ENCODE measurements around the gene TMC5. TPM values are rescaled to one million over a fixed set of nuclear protein-coding genes. Genes with fewer than 3 reads are reported as not detected.

The TMC5 gene
- total and polyA plus RNA-seq, 2 of the 13 experiments (the other 11 are each of a cell fraction or from before 2014, with no cell fraction given): 0.09 to 0.41 TPM

DNA sequence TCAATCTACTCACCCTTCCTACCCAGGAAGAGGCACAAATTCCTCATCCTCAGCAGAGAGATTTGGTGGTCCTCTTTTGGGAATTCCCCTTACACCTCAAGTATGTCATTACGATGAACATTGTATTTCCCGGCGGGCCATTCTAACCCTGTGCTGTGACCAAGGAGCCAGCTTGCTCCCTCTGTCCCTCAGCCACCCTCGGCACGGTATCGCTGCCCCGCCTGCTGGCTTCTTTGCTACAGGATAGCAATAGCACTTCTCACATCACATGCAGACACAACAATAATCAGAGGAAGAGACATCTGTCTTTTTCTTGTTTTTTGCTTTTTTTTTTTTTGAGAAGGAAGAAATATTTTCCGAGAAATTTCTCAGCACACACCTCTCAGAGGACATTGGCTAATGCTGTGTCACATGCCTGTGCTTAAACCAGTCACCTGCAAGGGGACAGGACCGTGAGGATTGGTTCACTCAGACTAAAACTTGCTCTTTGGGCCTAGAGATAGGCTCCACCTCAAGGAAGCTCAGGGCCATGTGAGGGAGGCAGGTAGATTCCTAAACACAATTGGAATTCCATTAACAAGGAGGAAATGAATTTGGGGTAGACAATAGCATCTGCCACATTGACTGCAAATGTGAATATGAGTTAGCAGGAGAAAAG is 41.2 kb downstream of the TMC5 start (continued):
- TF ChIP-seq, protein P1, sequence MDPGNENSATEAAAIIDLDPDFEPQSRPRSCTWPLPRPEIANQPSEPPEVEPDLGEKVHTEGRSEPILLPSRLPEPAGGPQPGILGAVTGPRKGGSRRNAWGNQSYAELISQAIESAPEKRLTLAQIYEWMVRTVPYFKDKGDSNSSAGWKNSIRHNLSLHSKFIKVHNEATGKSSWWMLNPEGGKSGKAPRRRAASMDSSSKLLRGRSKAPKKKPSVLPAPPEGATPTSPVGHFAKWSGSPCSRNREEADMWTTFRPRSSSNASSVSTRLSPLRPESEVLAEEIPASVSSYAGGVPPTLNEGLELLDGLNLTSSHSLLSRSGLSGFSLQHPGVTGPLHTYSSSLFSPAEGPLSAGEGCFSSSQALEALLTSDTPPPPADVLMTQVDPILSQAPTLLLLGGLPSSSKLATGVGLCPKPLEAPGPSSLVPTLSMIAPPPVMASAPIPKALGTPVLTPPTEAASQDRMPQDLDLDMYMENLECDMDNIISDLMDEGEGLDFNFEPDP (CRISPR knock-in tag; conservative IDR thresholded peaks at IDR 0.05): 0 out of 2 replicates have a peak, but pooled peaks have one; percentile 75
- TF ChIP-seq RBAK (CRISPR knock-in tag; IDR thresholded peaks at IDR 0.05) (no peak), TIGD3 (CRISPR knock-in tag; IDR thresholded peaks at IDR 0.05; ENCODE audit: borderline replicate concordance) (no peak), HNRNPK (IDR thresholded peaks at IDR 0.05; ENCODE audit: low read depth, low read length, poor library complexity, severe bottlenecking) (no peak), AHR (CRISPR knock-in tag; IDR thresholded peaks at IDR 0.05) (no peak), RBM39 (IDR thresholded peaks at IDR 0.05; ENCODE audit: low read depth, low read length, poor library complexity, severe bottlenecking) (no peak), NFYC (CRISPR knock-in tag; IDR thresholded peaks at IDR 0.05) (peak; percentile 80), KAT2B (IDR thresholded peaks at IDR 0.05; ENCODE audit: borderline replicate concordance, low read depth, low read length) (no peak), ZNF598 (CRISPR knock-in tag; IDR thresholded peaks at IDR 0.05; ENCODE audit: borderline replicate concordance) (no peak), NCOA5 (CRISPR knock-in tag; IDR thresholded peaks at IDR 0.05) (no peak), ZNF879 (CRISPR knock-in tag; IDR thresholded peaks at IDR 0.05) (no peak), NPAS2 (CRISPR knock-in tag; IDR thresholded peaks at IDR 0.05; ENCODE audit: borderline replicate concordance) (no peak)
- TF ChIP-seq, protein P2, sequence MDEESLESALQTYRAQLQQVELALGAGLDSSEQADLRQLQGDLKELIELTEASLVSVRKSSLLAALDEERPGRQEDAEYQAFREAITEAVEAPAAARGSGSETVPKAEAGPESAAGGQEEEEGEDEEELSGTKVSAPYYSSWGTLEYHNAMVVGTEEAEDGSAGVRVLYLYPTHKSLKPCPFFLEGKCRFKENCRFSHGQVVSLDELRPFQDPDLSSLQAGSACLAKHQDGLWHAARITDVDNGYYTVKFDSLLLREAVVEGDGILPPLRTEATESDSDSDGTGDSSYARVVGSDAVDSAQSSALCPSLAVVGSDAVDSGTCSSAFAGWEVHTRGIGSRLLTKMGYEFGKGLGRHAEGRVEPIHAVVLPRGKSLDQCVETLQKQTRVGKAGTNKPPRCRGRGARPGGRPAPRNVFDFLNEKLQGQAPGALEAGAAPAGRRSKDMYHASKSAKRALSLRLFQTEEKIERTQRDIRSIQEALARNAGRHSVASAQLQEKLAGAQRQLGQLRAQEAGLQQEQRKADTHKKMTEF (CRISPR knock-in tag; IDR thresholded peaks at IDR 0.05): no peak
- TF ChIP-seq, protein P3, sequence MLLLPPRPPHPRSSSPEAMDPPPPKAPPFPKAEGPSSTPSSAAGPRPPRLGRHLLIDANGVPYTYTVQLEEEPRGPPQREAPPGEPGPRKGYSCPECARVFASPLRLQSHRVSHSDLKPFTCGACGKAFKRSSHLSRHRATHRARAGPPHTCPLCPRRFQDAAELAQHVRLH (CRISPR knock-in tag; IDR thresholded peaks at IDR 0.05; ENCODE audit: borderline replicate concordance, low read depth): no peak
